HepG2 (cell line): Measurements from ENCODE around the gene SAMMSON. TPM values are rescaled to one million over a fixed set of nuclear protein-coding genes. Genes with fewer than 3 reads are reported as not detected.

Experiments used
- ATAC-seq: fragments of 200-7000 bp; cut with Tn5 transposase; 3 replicates; pipeline ENCODE4 v1.9.1; 2020; ENCODE audit warnings: mild to moderate bottlenecking, moderate library complexity
- BruUV-seq: library from RNA; stranded (reverse); fragments of 400-500 nt; replicated peaks from 2 replicates; lab custom pipeline; 2021; lab: Mats Ljungman, UMichigan
- CTCF ChIA-PET: fragments of 300-600 bp; formaldehyde crosslinking; extraction: SDS; loops from one replicate; lab custom pipeline; 2021; ENCODE audit warnings: low total read pairs, inconsistent platforms, low intra/inter-chr PET ratio; lab: Yijun Ruan, JAX
- POLR2A ChIA-PET: fragments of 350-600 bp; sonication (Branson Sonifier 250); formaldehyde crosslinking; loops from one replicate; lab custom pipeline; 2020; ENCODE audit warnings: antibody characterized with exemption, inconsistent platforms; lab: Yijun Ruan, JAX
- DNase-seq: peaks from one replicate; pipeline ENCODE4 v3.0.0-alpha.2; 2015; ENCODE audit warnings: low spot score
- FAIRE-seq: peaks from 3 replicates; lab custom pipeline; 2011; peaks lifted over from hg19 to GRCh38; lab: Jason Lieb, UNC
- H2AFZ ChIP-seq: one replicate; pipeline ENCODE4 v1.6.1; 2011; ENCODE audit warnings: low read length, inconsistent platforms
- H3K27ac ChIP-seq: fragments of 300-600 bp; 3 replicates; pipeline ENCODE4 v1.8.0; 2011; ENCODE audit warnings: mixed run types, mild to moderate bottlenecking, mixed read lengths, low read length, inconsistent platforms; ENCODE audit not compliant: insufficient read depth; ENCODE audit errors: extremely low read length
- H3K27me3 ChIP-seq, 2 experiments: fragments of 200-600 bp in 1 of 2; 2 replicates in 1 of 2; 3 replicates in 1 of 2; pipeline versions ENCODE4 v1.6.0 to v1.8.0; 2011; ENCODE audit warnings: low read length in 2 of 2, mild to moderate bottlenecking in 2 of 2, moderate library complexity in 2 of 2, inconsistent platforms in 1 of 2; ENCODE audit not compliant: insufficient read depth in 2 of 2, control insufficient read depth in 1 of 2
- H3K36me3 ChIP-seq, 2 experiments: fragments of 200-600 bp in 1 of 2; replicated peaks in 1 of 2; 2 replicates in 1 of 2; 3 replicates in 1 of 2; pipeline versions ENCODE4 v1.5.1 to v1.8.0; 2011; ENCODE audit warnings: low read length in 2 of 2, inconsistent platforms in 1 of 2; ENCODE audit not compliant: insufficient read depth in 2 of 2, control insufficient read depth in 1 of 2
- H3K4me1 ChIP-seq: 2 replicates; pipeline ENCODE4 v1.5.1; 2012; ENCODE audit warnings: low read length, inconsistent platforms; ENCODE audit not compliant: insufficient read depth
- H3K4me2 ChIP-seq: 2 replicates; pipeline ENCODE4 v1.6.0; 2011; ENCODE audit warnings: low read depth, low read length, inconsistent platforms
- H3K4me3 ChIP-seq, 3 experiments: fragments of 200-600 bp in 1 of 3; sonication (generic), shearing (Covaris generic) in 1 of 3; replicated peaks in 1 of 3; 2 replicates each; pipeline ENCODE4 v1.5.1; 2011 to 2016; ENCODE audit warnings: low read length in 3 of 3, inconsistent platforms in 2 of 3, low read depth in 2 of 3, mild to moderate bottlenecking in 2 of 3, control low read depth in 1 of 3, mixed read lengths in 1 of 3; ENCODE audit not compliant: insufficient read depth in 1 of 3
- H3K79me2 ChIP-seq: one replicate; pipeline ENCODE4 v1.6.1; 2011; ENCODE audit warnings: low read length, inconsistent platforms; ENCODE audit not compliant: insufficient read depth
- H3K9ac ChIP-seq: 2 replicates; pipeline ENCODE4 v1.6.0; 2011; ENCODE audit warnings: mild to moderate bottlenecking, low read depth, low read length, inconsistent platforms; ENCODE audit not compliant: insufficient read depth
- H3K9me3 ChIP-seq: 2 replicates; pipeline ENCODE4 v1.5.1; 2012; ENCODE audit warnings: mild to moderate bottlenecking, low read length
- H4K20me1 ChIP-seq: 2 replicates; pipeline ENCODE4 v1.6.0; 2011; ENCODE audit warnings: inconsistent platforms, mild to moderate bottlenecking, low read length, moderate library complexity; ENCODE audit not compliant: insufficient read depth
- ATF1 ChIP-seq: IDR thresholded peaks from 2 replicates; pipeline ENCODE4 v1.6.1; 2016; ENCODE audit warnings: mild to moderate bottlenecking, control low read depth
- ATF4 ChIP-seq, 2 experiments: fragments of 450-650 bp in 1 of 2; sonication (generic) in 1 of 2; formaldehyde crosslinking; IDR thresholded peaks; 2 replicates each; pipeline versions ENCODE4 v1.5.0 to v1.8.0; 2020 to 2022; ENCODE audit warnings: mild to moderate bottlenecking in 1 of 2, missing genetic modification reagents in 1 of 2
- ATF5 ChIP-seq: sonication (generic); formaldehyde crosslinking; IDR thresholded peaks from 2 replicates; pipeline ENCODE4 v1.4.0; 2020; ENCODE audit warnings: mild to moderate bottlenecking, low read depth, missing genetic modification reagents
- BATF2 ChIP-seq: sonication (generic); formaldehyde crosslinking; IDR thresholded peaks from 2 replicates; pipeline ENCODE4 v1.8.0; 2022; ENCODE audit warnings: mild to moderate bottlenecking, missing genetic modification reagents, moderate library complexity
- GPN1 ChIP-seq: sonication (generic); formaldehyde crosslinking; IDR thresholded peaks from 2 replicates; pipeline ENCODE4 v1.5.1; 2020; ENCODE audit warnings: missing genetic modification reagents, borderline replicate concordance
- HCFC1 ChIP-seq: fragments of 150-350 bp; IDR thresholded peaks from 2 replicates; pipeline ENCODE4 v1.6.1; 2014; ENCODE audit warnings: low read depth, low read length
- ISL2 ChIP-seq: sonication (generic); formaldehyde crosslinking; IDR thresholded peaks from 2 replicates; pipeline ENCODE4 v1.5.0; 2020; ENCODE audit warnings: missing genetic modification reagents
- NR0B2 ChIP-seq: sonication (generic); formaldehyde crosslinking; IDR thresholded peaks from 2 replicates; pipeline ENCODE4 v1.4.0; 2020; ENCODE audit warnings: mild to moderate bottlenecking, missing genetic modification reagents
- PLRG1 ChIP-seq: fragments of 450-650 bp; conservative IDR thresholded peaks from 2 replicates; pipeline ENCODE4 v1.6.1; 2016
- THAP9 ChIP-seq: sonication (generic); formaldehyde crosslinking; IDR thresholded peaks from 2 replicates; pipeline ENCODE4; 2020; ENCODE audit warnings: missing genetic modification reagents, mild to moderate bottlenecking, borderline replicate concordance
- TP53 ChIP-seq: sonication (generic); formaldehyde crosslinking; conservative IDR thresholded peaks from 2 replicates; pipeline ENCODE4 v1.4.0; 2020; ENCODE audit warnings: missing genetic modification reagents
- ZFP91 ChIP-seq: sonication (generic); formaldehyde crosslinking; IDR thresholded peaks from 2 replicates; pipeline ENCODE4 v1.9.0; 2022; ENCODE audit warnings: missing genetic modification reagents, mild to moderate bottlenecking, borderline replicate concordance
- ZNF549 ChIP-seq: sonication (generic); formaldehyde crosslinking; IDR thresholded peaks from 2 replicates; pipeline ENCODE4 v1.5.0; 2020; ENCODE audit warnings: missing genetic modification reagents
- ZNF558 ChIP-seq: sonication (generic); formaldehyde crosslinking; IDR thresholded peaks from 2 replicates; pipeline ENCODE4 v1.9.0; 2022; ENCODE audit warnings: mild to moderate bottlenecking, missing genetic modification reagents, borderline replicate concordance
- ZNF605 ChIP-seq: sonication (generic); formaldehyde crosslinking; IDR thresholded peaks from 2 replicates; pipeline ENCODE4 v1.8.0; 2022; ENCODE audit warnings: mild to moderate bottlenecking, missing genetic modification reagents
- ZNF724P ChIP-seq: sonication (generic); formaldehyde crosslinking; IDR thresholded peaks from 2 replicates; pipeline ENCODE4 v1.8.0; 2022; ENCODE audit warnings: missing genetic modification reagents, borderline replicate concordance
- ZNF777 ChIP-seq: sonication (generic); formaldehyde crosslinking; IDR thresholded peaks from 2 replicates; pipeline ENCODE4 v1.4.0; 2020; ENCODE audit warnings: missing genetic modification reagents
- WGBS: methylation state at CpG from one replicate; pipeline ENCODE4 v1.1.6; 2017; ENCODE audit warnings: low lambda C conversion rate; 5-methylcytosine and 5-hydroxymethylcytosine counted together
- in situ Hi-C: cut with HindIII; loops from 2 replicates; pipeline ENCODE4 v1.10.0; 2017; ENCODE audit warnings: low pct_unique_long_range_greater_than_20kb; ENCODE audit not compliant: extremely low pct_ligation_motif_present
- intact Hi-C: fragments of 100-400 bp; cut with micrococcal nuclease; formaldehyde crosslinking; loops from one replicate; pipeline ENCODE4 v1.10.0; 2022; ENCODE audit not compliant: unreplicated experiment
- polyA plus RNA-seq, 8 experiments: library from polyadenylated mRNA; depleted of rRNA in 3 of 8; stranded (reverse) in 7 of 8; unstranded in 1 of 8; fragments of >200 nt; fragmentation: Illumina TruSeq in 4 of 8; extraction: Trizol in 4 of 8; gene quantifications; 2 replicates each; pipeline versions ENCODE4 v1.2.1 to v1.2.3, GENCODE V29; 2011 to 2016; ENCODE audit warnings: low read depth in 4 of 8, missing spikeins in 1 of 8, mixed read lengths in 1 of 8; ENCODE audit not compliant: insufficient read depth in 1 of 8
- total RNA-seq, 5 experiments: library from RNA; depleted of rRNA; stranded (reverse); fragments of >200 nt; fragmentation: Illumina TruSeq; extraction: Trizol; gene quantifications; 2 replicates each; pipeline ENCODE4 v1.2.3, GENCODE V29; 2016; ENCODE audit warnings: low read depth in 1 of 5

The SAMMSON gene
- total and polyA plus RNA-seq, 2 of the 13 experiments (the other 11 are each of a cell fraction or from before 2014, with no cell fraction given) = not detected

- H4K20me1 ChIP-seq = no peaks in the 10 kb centered on the region
- peaks cover 0 to 3% of the 10 kb centered on the region in 2 experiments; a peak in 1 of 5 replicates for H3K27me3 ChIP-seq
- ChIA-PET POLR2A (no interaction called here), CTCF (no interaction called here)
- no peak for FAIRE-seq
- no TSS peak for BruUV-seq
- intact Hi-C loops (no loop called here), in situ Hi-C loops (no loop called here)
- no peaks in the 10 kb centered on the region for H3K9me3 ChIP-seq
- no peaks in the 10 kb centered on the region for H3K4me1 ChIP-seq
- WGBS = 5% methylated on average over 1 of the region's 1 CpG
- H3K4me3 ChIP-seq = no peak overlapping the region
- no peak for TF ChIP-seq PLRG1
- no peak for TF ChIP-seq ATF1 (CRISPR knock-in tag)
- TF ChIP-seq BATF2 (CRISPR knock-in tag) = no peak
- no peak for TF ChIP-seq ISL2 (CRISPR knock-in tag)
- no peak for TF ChIP-seq THAP9 (CRISPR knock-in tag)
- no peak for TF ChIP-seq GPN1
- TF ChIP-seq TP53 (CRISPR knock-in tag) = no peak
- TF ChIP-seq ATF4 (CRISPR knock-in tag; IDR thresholded peaks at IDR 0.05) = no peak
- TF ChIP-seq ZNF549 (CRISPR knock-in tag) = no peak
- TF ChIP-seq ZNF605 = no peak
- no peak for TF ChIP-seq ZFP91
- no peak for TF ChIP-seq ZNF724P (CRISPR knock-in tag)
- TF ChIP-seq ZNF558 (CRISPR knock-in tag) = no peak
- TF ChIP-seq HCFC1 = no peak
- no peak for TF ChIP-seq ZNF777 (CRISPR knock-in tag)
- no peak for TF ChIP-seq ATF5 (CRISPR knock-in tag)
- no peak for TF ChIP-seq NR0B2
- no peak overlapping the region for H3K4me2 ChIP-seq
- DNase-seq = no peak
- no peaks in the 10 kb centered on the region for H3K79me2 ChIP-seq
- H3K36me3 ChIP-seq = no peaks in the 10 kb centered on the region
- ATAC-seq = no peak
- H3K9ac ChIP-seq = no peak overlapping the region
- no peak overlapping the region for H3K27ac ChIP-seq
- H2AFZ ChIP-seq = no peak overlapping the region
These were observed 97.6 kb downstream of the SAMMSON start for GRCh38 chr3:70097084-70097483.
